AG04449 (cell line): Measurements from ENCODE around the gene FAM241A.
"Not testable (repeated sequence)": the region's sequence is repeated elsewhere in the genome, so short reads cannot be mapped to it uniquely, and the experiment has no call there.

Source experiments
- CTCF ChIA-PET: fragments of 350-600 bp; formaldehyde crosslinking; extraction: SDS; loops from one replicate; lab custom pipeline; 2021; ENCODE audit warnings: antibody characterized with exemption; lab: Yijun Ruan, JAX
- POLR2A ChIA-PET: fragments of 400-600, 350-600 bp; formaldehyde crosslinking; extraction: SDS; loops from one replicate; lab custom pipeline; 2020; ENCODE audit warnings: antibody characterized with exemption, inconsistent platforms; lab: Yijun Ruan, JAX
- DNase-seq: peaks from one replicate; pipeline ENCODE4 v3.0.0-alpha.2; 2010; ENCODE audit warnings: low read depth, low spot score
- H3K4me3 ChIP-seq: 2 replicates; pipeline ENCODE4 v1.5.1; 2011; ENCODE audit warnings: low read depth, mild to moderate bottlenecking, control low read depth, low read length
- CTCF ChIP-seq: IDR thresholded peaks from one replicate; pipeline ENCODE4 v1.5.1; 2011; ENCODE audit warnings: mild to moderate bottlenecking, moderate library complexity, low read length, control low read depth, inconsistent platforms; ENCODE audit not compliant: insufficient read depth; ENCODE audit errors: missing control alignments

Gene FAM241A

GRCh38 chr4:112196461-112196860 is 51.2 kb downstream of the FAM241A start:
- H3K4me3 ChIP-seq = no peak overlapping the region
- ChIA-PET POLR2A (no interaction called here), CTCF (no interaction called here)
- no peak for TF ChIP-seq CTCF
- no peak for DNase-seq

GRCh38 chr4:112199041-112199440 is 53.8 kb downstream of the FAM241A start:
- ChIA-PET POLR2A (no interaction called here), CTCF (no interaction called here)
- no peak overlapping the region for H3K4me3 ChIP-seq
- no peak for DNase-seq
- no peak for TF ChIP-seq CTCF

- ChIA-PET POLR2A (no interaction called here), CTCF (interaction anchor here (0.7 to 1.3 kb wide), 2 partner anchors 12 kb away, joined by 3 read pairs; no protein-coding TSS in a partner anchor)
- DNase-seq = no peak
- no peak overlapping the region for H3K4me3 ChIP-seq
- no peak for TF ChIP-seq CTCF
Observed at GRCh38 chr4:112201915-112202505, 56.8 kb downstream of the FAM241A start.

- no peak for TF ChIP-seq CTCF
- ChIA-PET CTCF (interaction anchor here (1.6 to 1.8 kb wide), 2 partner anchors 11 to 105 kb away, joined by 3 to 7 read pairs; no protein-coding TSS in a partner anchor), POLR2A (no interaction called here)
- no peak for DNase-seq
- no peak overlapping the region for H3K4me3 ChIP-seq
Observed at GRCh38 chr4:112203593-112203992, 58.3 kb downstream of the FAM241A start.

- ChIA-PET CTCF (no interaction called here), POLR2A (no interaction called here)
- no peak for DNase-seq
- no peak for TF ChIP-seq CTCF
- no peak overlapping the region for H3K4me3 ChIP-seq
Observed at GRCh38 chr4:112206431-112206830, 61.2 kb downstream of the FAM241A start.

GRCh38 chr4:112208137-112209095 is 63.2 kb downstream of the FAM241A start:
- DNase-seq, H3K4me3 ChIP-seq, POLR2A ChIA-PET, CTCF ChIA-PET: not testable (repeated sequence)
